ENCODE data around the gene F2R. TPM values are rescaled to one million over a fixed set of nuclear protein-coding genes. Genes with fewer than 3 reads are reported as not detected.
A peak's percentile ranks its signal among the peaks of the same experiment; 100 is the strongest.
"Not testable (repeated sequence)": the region's sequence is repeated elsewhere in the genome, so short reads cannot be mapped to it uniquely, and the experiment has no call there.

The F2R gene
- 1 to 10 TPM; 6.5 to 6.8 TPM for total RNA-seq

DNA sequence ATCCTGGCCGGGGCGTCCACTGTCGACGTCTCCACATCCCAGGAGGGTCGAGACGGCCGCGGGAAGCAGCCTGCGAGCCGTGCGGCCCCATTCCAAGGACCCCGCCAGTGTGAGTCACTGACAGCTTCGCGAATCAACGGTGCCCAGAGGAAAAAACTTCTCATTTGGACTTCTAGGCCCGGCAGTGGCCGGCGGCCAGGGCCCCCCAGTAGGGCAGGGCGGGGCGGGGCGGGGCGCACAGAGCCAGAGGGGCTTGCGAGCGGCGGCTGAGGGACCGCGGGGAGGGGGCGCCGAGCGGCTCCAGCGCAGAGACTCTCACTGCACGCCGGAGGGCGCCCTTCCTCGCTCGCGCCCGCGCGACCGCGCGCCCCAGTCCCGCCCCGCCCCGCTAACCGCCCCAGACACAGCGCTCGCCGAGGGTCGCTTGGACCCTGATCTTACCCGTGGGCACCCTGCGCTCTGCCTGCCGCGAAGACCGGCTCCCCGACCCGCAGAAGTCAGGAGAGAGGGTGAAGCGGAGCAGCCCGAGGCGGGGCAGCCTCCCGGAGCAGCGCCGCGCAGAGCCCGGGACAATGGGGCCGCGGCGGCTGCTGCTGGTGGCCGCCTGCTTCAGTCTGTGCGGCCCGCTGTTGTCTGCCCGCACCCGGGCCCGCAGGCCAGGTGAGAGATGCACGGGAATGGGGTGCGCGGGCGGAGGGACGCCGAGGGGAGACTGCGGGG, at the start of gene F2R:
F2R (plus strand) TSS at position 391 of the 720 bp plus-strand sequence; CDS start at position 573, 182 bp downstream.
- CTCF ChIA-PET: interaction anchor here (1.2 to 6.6 kb wide), 4 partner anchors 8 to 58 kb away, joined by 3 to 61 read pairs (median 4); no protein-coding TSS in a partner anchor
- DNase-seq: peak; percentile 65
- Mint-ChIP-seq H3K4me1 (ENCODE audit: low read depth) (peaks cover 37% of the 10 kb centered on the region), H3K27me3 (peaks cover 30% of the 10 kb centered on the region), H3K9me3 (no peaks in the 10 kb centered on the region), H3K27ac (peak within 1 kb of the TSS; percentile 54), H3K36me3 (no peaks in the 10 kb centered on the region), H3K4me3 (peak within 1 kb of the TSS; percentile 81)
- intact Hi-C loops (cut with micrococcal nuclease): loop anchor here (1.0 to 10.0 kb wide), 2 partner anchors 58 to 139 kb away; partner anchors contain the start of gene S100Z
- POLR2A ChIA-PET: interaction anchor here (1.7 kb wide), 2 partner anchors 22 to 24 kb away, joined by 7 read pairs; no protein-coding TSS in a partner anchor

GRCh38 chr5:76667495-76667894, 48.4 kb upstream of the F2R start:
- H3K27ac Mint-ChIP-seq: no peak overlapping the region
- H3K36me3 Mint-ChIP-seq: peaks cover 49% of the 10 kb centered on the region
- H3K27me3 Mint-ChIP-seq: no peaks in the 10 kb centered on the region
- intact Hi-C loops (cut with micrococcal nuclease): no loop called here
- H3K4me3 Mint-ChIP-seq: no peak overlapping the region
- H3K4me1 Mint-ChIP-seq (ENCODE audit: low read depth): no peaks in the 10 kb centered on the region
- CTCF ChIA-PET: interaction anchor here (2.8 kb wide), 1 partner anchor 107 kb away, joined by 18 read pairs; no protein-coding TSS in a partner anchor
- H3K9me3 Mint-ChIP-seq: no peaks in the 10 kb centered on the region
- DNase-seq: no peak
- POLR2A ChIA-PET: no interaction called here

DNA sequence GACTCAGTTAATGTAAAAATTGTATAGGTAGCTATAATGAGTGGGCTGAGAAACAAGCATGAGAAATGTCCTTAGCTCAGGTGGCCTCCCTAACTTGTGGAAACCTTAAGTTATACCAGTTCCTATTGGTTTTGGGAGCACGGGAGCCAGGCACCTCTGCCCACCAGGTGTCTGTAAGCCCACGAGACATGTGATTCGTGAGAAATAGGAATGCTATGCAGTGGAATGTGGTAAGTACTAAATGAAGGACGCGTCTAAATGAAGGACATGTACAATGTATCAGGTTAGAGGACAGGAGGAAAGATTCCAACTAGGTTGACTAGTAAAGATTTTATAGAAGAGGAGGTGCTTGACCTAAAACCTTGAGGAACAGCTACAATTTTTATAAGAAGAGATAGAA, 46.7 kb upstream of the F2R start:
- H3K36me3 Mint-ChIP-seq: peaks cover 54% of the 10 kb centered on the region
- DNase-seq: no peak
- no peak overlapping the region for H3K4me3 Mint-ChIP-seq
- H3K27me3 Mint-ChIP-seq: no peaks in the 10 kb centered on the region
- no peaks in the 10 kb centered on the region for H3K9me3 Mint-ChIP-seq
- H3K27ac Mint-ChIP-seq: no peak overlapping the region
- CTCF ChIA-PET: interaction anchor here (2.8 kb wide), 1 partner anchor 106 kb away, joined by 18 read pairs; no protein-coding TSS in a partner anchor
- H3K4me1 Mint-ChIP-seq (ENCODE audit: low read depth): no peaks in the 10 kb centered on the region
- intact Hi-C loops (cut with micrococcal nuclease): no loop called here
- POLR2A ChIA-PET: no interaction called here

- CTCF ChIA-PET: interaction anchor here (1.0 kb wide), 1 partner anchor 30 kb away, joined by 3 read pairs; no protein-coding TSS in a partner anchor
- DNase-seq: no peak
- Mint-ChIP-seq H3K27me3 (no peaks in the 10 kb centered on the region), H3K36me3 (peaks cover 53% of the 10 kb centered on the region), H3K9me3 (no peaks in the 10 kb centered on the region), H3K4me1 (ENCODE audit: low read depth) (no peaks in the 10 kb centered on the region), H3K4me3 (no peak overlapping the region), H3K27ac (no peak overlapping the region)
- POLR2A ChIA-PET: no interaction called here
- intact Hi-C loops (cut with micrococcal nuclease): no loop called here
Measured at GRCh38 chr5:76670508-76670907, 45.4 kb upstream of the F2R start.

DNA sequence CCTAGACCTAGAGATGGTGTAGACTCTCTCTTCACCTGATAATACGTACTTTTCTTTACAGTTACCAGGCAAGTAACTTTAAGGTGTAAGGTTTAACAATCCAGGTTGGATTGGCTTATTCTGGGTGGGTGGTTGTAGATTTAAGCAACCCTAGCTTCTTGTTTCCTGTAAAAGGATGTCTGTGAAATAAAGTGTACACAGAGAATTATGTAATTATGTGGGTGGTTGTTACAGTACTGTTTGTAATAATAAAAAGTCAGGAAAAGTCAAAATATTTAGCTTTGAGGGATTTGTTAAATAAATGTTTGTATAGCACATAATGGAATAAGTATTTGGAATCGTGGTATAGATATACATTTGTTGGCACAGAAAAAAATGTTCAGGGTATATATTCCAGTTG, 43.7 kb upstream of the F2R start:
- DNase-seq: no peak
- H3K36me3 Mint-ChIP-seq: peaks cover 62% of the 10 kb centered on the region
- CTCF ChIA-PET: no interaction called here

GRCh38 chr5:76673125-76673524, 42.8 kb upstream of the F2R start:
- no peak for DNase-seq
- POLR2A ChIA-PET: interaction anchor here (0.6 kb wide), 1 partner anchor 848 kb away, joined by 4 read pairs; no protein-coding TSS in a partner anchor
- Mint-ChIP-seq H3K27me3 (no peaks in the 10 kb centered on the region), H3K36me3 (peaks cover 65% of the 10 kb centered on the region), H3K4me3 (no peak overlapping the region), H3K4me1 (ENCODE audit: low read depth) (no peaks in the 10 kb centered on the region), H3K27ac (no peak overlapping the region), H3K9me3 (no peaks in the 10 kb centered on the region)
- intact Hi-C loops (cut with micrococcal nuclease): no loop called here
- CTCF ChIA-PET: interaction anchor here (1.8 kb wide), 1 partner anchor 101 kb away, joined by 11 read pairs; no protein-coding TSS in a partner anchor

More for the DNA sequence above, 43.7 kb upstream of the F2R start:
- H3K4me3 Mint-ChIP-seq: no peak overlapping the region
- POLR2A ChIA-PET: no interaction called here
- intact Hi-C loops (cut with micrococcal nuclease): no loop called here
- H3K4me1 Mint-ChIP-seq (ENCODE audit: low read depth): no peaks in the 10 kb centered on the region
- no peak overlapping the region for H3K27ac Mint-ChIP-seq
- no peaks in the 10 kb centered on the region for H3K27me3 Mint-ChIP-seq
- no peaks in the 10 kb centered on the region for H3K9me3 Mint-ChIP-seq

GRCh38 chr5:76674330-76675066, 41.4 kb upstream of the F2R start:
- intact Hi-C loops (cut with micrococcal nuclease): no loop called here
- CTCF ChIA-PET: interaction anchor here (1.8 kb wide), 1 partner anchor 100 kb away, joined by 11 read pairs; no protein-coding TSS in a partner anchor

GRCh38 chr5:76675364-76675763, 40.6 kb upstream of the F2R start:
- Mint-ChIP-seq H3K4me1 (ENCODE audit: low read depth) (peaks cover 6% of the 10 kb centered on the region), H3K4me3 (no peak overlapping the region), H3K9me3 (no peaks in the 10 kb centered on the region), H3K27ac (no peak overlapping the region), H3K36me3 (peaks cover 63% of the 10 kb centered on the region), H3K27me3 (no peaks in the 10 kb centered on the region)
- POLR2A ChIA-PET: no interaction called here
- intact Hi-C loops (cut with micrococcal nuclease): no loop called here
- no peak for DNase-seq
- CTCF ChIA-PET: no interaction called here

More at GRCh38 chr5:76674330-76675066, 41.4 kb upstream of the F2R start:
- Mint-ChIP-seq H3K4me3 (no peak overlapping the region), H3K27ac (no peak overlapping the region), H3K4me1 (ENCODE audit: low read depth) (no peaks in the 10 kb centered on the region), H3K9me3 (no peaks in the 10 kb centered on the region), H3K27me3 (no peaks in the 10 kb centered on the region), H3K36me3 (peaks cover 61% of the 10 kb centered on the region)
- no peak for DNase-seq
- POLR2A ChIA-PET: no interaction called here

DNA sequence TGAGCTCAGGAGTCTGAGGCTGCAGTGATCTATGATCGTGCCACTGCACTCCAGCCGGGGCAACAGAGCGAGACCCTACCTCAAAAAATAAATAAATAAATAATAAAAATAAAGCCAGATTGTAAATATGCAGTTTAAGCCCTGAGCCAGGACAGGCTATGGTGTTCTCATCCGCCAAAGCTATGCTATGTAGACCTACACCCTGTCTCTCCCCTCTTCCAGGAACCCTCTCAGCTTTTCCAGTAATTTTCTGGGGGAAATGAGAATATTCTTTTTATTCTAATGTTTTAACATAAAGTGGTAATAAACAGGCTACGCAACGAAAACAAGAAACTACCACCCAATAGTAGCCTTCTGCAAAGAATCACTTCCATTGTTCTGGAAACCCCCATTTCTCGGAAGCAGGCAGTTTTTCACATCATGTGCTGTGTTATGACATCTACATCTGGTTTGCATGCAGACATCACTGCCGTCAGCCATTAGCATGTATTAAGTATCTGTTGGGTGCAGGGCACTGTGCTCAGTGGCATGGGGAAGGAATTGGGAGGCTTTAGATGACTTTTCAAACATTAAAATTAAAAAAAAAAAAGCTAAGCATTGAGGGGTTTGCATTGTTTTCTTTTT, 38.0 kb upstream of the F2R start:
- no peak overlapping the region for H3K27ac Mint-ChIP-seq
- intact Hi-C loops (cut with micrococcal nuclease): no loop called here
- no peaks in the 10 kb centered on the region for H3K27me3 Mint-ChIP-seq
- CTCF ChIA-PET: interaction anchor here (1.1 to 3.2 kb wide), 2 partner anchors 19 to 97 kb away, joined by 3 to 14 read pairs; no protein-coding TSS in a partner anchor
- POLR2A ChIA-PET: no interaction called here
- peaks cover 14% of the 10 kb centered on the region for H3K4me1 Mint-ChIP-seq (ENCODE audit: low read depth)
- H3K36me3 Mint-ChIP-seq: peaks cover 55% of the 10 kb centered on the region
- no peak overlapping the region for H3K4me3 Mint-ChIP-seq
- DNase-seq: no peak
- no peaks in the 10 kb centered on the region for H3K9me3 Mint-ChIP-seq

DNA sequence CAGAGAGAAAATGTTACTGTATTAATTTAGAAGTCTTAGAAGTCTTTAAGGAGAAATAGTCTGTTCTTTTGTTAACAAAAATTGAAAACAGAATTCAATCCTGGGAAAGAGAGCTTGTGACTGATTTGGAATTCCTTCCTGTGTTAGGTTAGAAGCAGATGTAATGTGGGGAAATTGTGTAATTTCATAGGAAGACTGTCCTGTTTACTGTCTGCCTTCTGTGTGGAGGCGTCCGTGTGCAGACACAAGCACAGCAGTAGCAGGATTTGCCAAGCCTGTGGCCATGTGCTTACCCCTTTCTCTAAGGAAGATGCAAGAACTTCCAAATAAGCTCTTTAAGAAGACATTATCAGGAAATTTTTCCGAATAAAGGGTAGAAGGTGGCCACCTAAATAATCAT, 36.7 kb upstream of the F2R start:
- CTCF ChIA-PET: interaction anchor here (1.1 to 3.2 kb wide), 2 partner anchors 20 to 95 kb away, joined by 3 to 14 read pairs; no protein-coding TSS in a partner anchor
- peaks cover 51% of the 10 kb centered on the region for H3K36me3 Mint-ChIP-seq

DNA sequence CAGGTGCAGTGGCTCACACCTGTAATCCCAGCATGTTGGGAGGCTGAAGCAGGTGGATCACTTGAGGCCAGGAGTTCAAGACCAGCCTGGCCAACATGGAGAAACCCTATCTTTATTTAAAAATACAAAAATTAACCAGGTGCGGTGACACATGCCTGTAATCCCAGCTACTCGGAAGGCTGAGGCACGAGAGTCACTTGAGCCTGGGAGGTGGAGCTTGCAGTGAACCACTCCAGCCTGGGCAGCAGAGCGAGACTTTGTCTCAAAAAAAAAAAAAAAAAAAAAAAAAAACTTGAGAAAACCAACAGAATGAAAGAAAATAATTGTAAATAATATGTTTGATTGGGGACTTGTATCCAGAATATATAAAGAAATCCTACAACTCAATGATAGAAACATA, 35.1 kb upstream of the F2R start:
- POLR2A ChIA-PET; intact Hi-C loops (cut with micrococcal nuclease): not testable (repeated sequence)
- CTCF ChIA-PET: interaction anchor here (3.2 kb wide), 1 partner anchor 94 kb away, joined by 14 read pairs; no protein-coding TSS in a partner anchor

More for the DNA sequence above, 36.7 kb upstream of the F2R start:
- DNase-seq: no peak
- POLR2A ChIA-PET: no interaction called here
- Mint-ChIP-seq H3K27me3 (no peaks in the 10 kb centered on the region), H3K4me1 (ENCODE audit: low read depth) (peaks cover 14% of the 10 kb centered on the region), H3K9me3 (no peaks in the 10 kb centered on the region), H3K4me3 (no peak overlapping the region), H3K27ac (no peak overlapping the region)
- intact Hi-C loops (cut with micrococcal nuclease): no loop called here

DNA sequence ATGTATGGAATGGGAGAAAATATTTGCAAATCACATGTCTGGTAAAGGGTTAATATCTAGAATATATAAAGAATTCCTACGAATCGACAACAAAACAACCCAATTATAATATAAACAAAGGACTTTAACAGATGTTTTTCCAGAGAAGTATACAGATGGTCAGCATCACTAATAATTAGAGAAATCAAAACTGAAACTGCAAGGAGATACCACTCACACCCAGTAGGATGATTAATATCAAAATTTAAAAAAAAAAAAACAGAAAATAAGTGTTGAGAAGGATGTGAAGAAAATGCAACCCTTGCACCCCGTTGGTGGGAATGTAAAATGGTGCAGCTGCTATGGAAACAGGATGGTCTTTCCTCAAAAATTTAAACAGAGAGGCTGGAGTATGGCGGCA, 34.6 kb upstream of the F2R start:
- H3K36me3 Mint-ChIP-seq: peaks cover 49% of the 10 kb centered on the region
- POLR2A ChIA-PET: no interaction called here
- H3K9me3 Mint-ChIP-seq: no peaks in the 10 kb centered on the region
- no peaks in the 10 kb centered on the region for H3K27me3 Mint-ChIP-seq
- no peak for DNase-seq
- H3K4me3 Mint-ChIP-seq: no peak overlapping the region
- CTCF ChIA-PET: interaction anchor here (3.2 kb wide), 1 partner anchor 93 kb away, joined by 14 read pairs; no protein-coding TSS in a partner anchor
- H3K27ac Mint-ChIP-seq: no peak overlapping the region
- H3K4me1 Mint-ChIP-seq (ENCODE audit: low read depth): peaks cover 14% of the 10 kb centered on the region
- intact Hi-C loops (cut with micrococcal nuclease): no loop called here

More for the DNA sequence above, 35.1 kb upstream of the F2R start:
- not testable (repeated sequence) for H3K4me3 Mint-ChIP-seq, H3K9me3 Mint-ChIP-seq, H3K27ac Mint-ChIP-seq, DNase-seq, H3K27me3 Mint-ChIP-seq
- peaks cover 14% of the 10 kb centered on the region for H3K4me1 Mint-ChIP-seq (ENCODE audit: low read depth)
- H3K36me3 Mint-ChIP-seq: peaks cover 52% of the 10 kb centered on the region

Measured in activated CD4-positive, alpha-beta memory T cell treated with anti-CD3 and anti-CD28 coated beads for 36 hours (primary cell).